Suprapubic skin (tissue), 4 donors: Measurements from ENCODE around the gene RAB35.

Source experiments
- POLR2A ChIP-seq, 2 donors: fragments of 450-650 bp; IDR thresholded peaks; one replicate each; pipeline ENCODE4 v1.6.1; 2017; ENCODE audit warnings: antibody characterized with exemption in 2 of 2, mild to moderate bottlenecking in 2 of 2, moderate library complexity in 2 of 2
- POLR2AphosphoS5 ChIP-seq, 3 donors: sonication (generic); formaldehyde crosslinking; IDR thresholded peaks; one replicate each; pipeline ENCODE4 v1.6.1; 2017; ENCODE audit warnings: antibody characterized with exemption in 3 of 3

GRCh38 chr12:120162763-120163162, 46.2 kb upstream of the RAB35 start:
- TF ChIP-seq POLR2AphosphoS5 (IDR thresholded peaks at IDR 0.05) (no peak), POLR2A (IDR thresholded peaks at IDR 0.05) (no peak)
